Endometrium (tissue), 2 donors: ENCODE data around the gene TEK.
"Not testable (repeated sequence)": the region's sequence is repeated elsewhere in the genome, so short reads cannot be mapped to it uniquely, and the experiment has no call there.

Experiments used
- FAIRE-seq: peaks from 2 replicates; lab custom pipeline; 2012; peaks lifted over from hg19 to GRCh38; lab: Jason Lieb, UNC
- donor health status: control.
- donor health status: control.

Gene TEK

GRCh38 chr9:27239648-27240047 lies 130.6 kb downstream of the TEK start:
- FAIRE-seq = not testable (repeated sequence)

- FAIRE-seq = no peak
These were observed 138.7 kb downstream of the TEK start for GRCh38 chr9:27247756-27248155.

- no peak for FAIRE-seq
These were observed 139.7 kb downstream of the TEK start for GRCh38 chr9:27248702-27249101.

- no peak for FAIRE-seq
These were observed 149.6 kb downstream of the TEK start for GRCh38 chr9:27258662-27259061.

GRCh38 chr9:27260789-27261516 lies 151.9 kb downstream of the TEK start:
- FAIRE-seq = no peak

GRCh38 chr9:27261517-27262211 lies 152.6 kb downstream of the TEK start:
- no peak for FAIRE-seq

- no peak for FAIRE-seq
These were observed 163.1 kb downstream of the TEK start for GRCh38 chr9:27272103-27272502.

GRCh38 chr9:27273186-27273585 lies 164.2 kb downstream of the TEK start:
- FAIRE-seq = no peak

- peak; percentile 91 for FAIRE-seq
These were observed 167.4 kb downstream of the TEK start for GRCh38 chr9:27276193-27277030.

- FAIRE-seq = no peak
These were observed 169.3 kb downstream of the TEK start for GRCh38 chr9:27278374-27278773.

GRCh38 chr9:27279611-27280010 lies 170.6 kb downstream of the TEK start:
- FAIRE-seq = no peak
